Stimulated activated CD8-positive, alpha-beta memory T cell treated with anti-CD3 and anti-CD28 coated beads, Interleukin-2, amount 100 ng/mL, for 48 hours (primary cell): ENCODE data around the gene NFKB1.

Source experiments
- DNase-seq, 2 donors: peaks; one replicate each; pipeline ENCODE4 v3.0.0-alpha.2; 2020; ENCODE audit warnings: low read depth in 2 of 2

NFKB1 gene

DNA sequence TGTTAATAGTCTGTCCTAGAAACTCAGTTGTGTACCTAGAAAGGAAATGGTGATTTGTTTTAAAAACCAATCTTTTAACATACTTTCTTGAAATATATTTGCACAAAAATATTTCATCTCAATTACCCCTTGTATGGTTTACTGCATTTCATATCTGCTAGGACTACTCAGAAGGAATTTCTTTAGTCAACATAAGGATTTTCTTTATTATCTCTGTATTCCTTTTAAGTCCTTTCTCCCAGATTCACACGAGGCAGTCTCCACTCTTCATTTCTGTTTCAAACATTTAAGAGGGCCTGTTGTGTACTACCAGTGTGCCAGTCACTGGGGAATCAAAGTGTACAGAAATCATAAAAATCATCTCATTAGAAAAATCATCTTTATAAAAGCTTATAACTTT lies 28.8 kb downstream of the NFKB1 start:
- no peak for DNase-seq

DNA sequence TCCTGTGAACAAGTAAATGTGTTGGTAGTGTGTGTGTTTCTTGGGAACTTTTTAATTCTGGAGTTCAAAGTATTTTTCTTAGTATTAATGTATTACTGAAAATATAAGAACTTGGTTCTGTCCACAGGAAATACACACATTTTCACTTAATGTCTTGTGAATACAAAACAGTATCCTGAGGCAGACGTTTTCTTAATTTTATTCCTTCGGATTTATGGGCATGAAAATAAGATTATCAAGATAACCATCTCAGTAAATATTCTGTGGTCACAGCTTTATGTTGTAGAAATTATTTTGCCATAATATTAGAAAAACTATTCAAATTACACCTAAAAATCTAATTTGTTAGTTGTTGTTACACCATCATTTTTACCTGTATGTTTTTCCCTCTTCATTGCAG lies 29.8 kb downstream of the NFKB1 start:
- no peak for DNase-seq

DNA sequence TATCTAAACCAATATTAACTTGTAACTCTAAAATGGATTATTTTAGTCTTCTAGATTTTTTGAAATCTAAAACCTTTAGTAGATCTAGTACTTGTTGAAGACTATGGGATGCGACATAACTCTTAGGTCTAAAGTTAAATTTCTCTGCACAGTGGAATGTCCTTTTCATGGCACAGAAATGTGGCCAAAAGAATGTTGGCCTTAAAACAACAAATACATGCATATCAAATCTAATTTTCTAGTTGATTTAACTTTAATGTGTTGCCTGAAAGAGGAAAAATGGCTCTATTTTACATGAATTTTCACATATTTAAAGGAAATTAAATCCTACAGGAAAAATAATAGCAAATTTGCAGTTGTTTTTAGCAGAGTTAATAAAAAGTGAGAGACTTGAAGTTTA lies 30.3 kb downstream of the NFKB1 start:
- no peak for DNase-seq

DNA sequence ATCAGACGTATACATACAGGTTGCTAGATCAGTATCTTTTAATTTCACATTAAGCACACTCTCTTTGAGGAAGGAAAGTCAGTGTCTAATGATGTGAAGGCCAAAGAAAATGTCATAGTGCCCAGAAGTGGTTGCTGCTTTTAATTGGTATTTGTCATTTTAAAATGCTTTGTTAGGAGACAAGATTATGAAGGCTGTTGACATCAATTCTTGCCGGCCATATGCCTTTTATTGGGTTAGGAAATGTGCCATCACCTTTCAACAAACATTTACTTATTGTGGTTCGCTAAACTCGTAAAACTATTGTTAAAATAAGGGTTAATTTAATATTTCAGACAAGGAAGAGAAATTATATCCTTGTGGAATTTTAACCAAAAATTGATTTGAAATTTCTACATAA lies 32.2 kb downstream of the NFKB1 start:
- no peak for DNase-seq

DNA sequence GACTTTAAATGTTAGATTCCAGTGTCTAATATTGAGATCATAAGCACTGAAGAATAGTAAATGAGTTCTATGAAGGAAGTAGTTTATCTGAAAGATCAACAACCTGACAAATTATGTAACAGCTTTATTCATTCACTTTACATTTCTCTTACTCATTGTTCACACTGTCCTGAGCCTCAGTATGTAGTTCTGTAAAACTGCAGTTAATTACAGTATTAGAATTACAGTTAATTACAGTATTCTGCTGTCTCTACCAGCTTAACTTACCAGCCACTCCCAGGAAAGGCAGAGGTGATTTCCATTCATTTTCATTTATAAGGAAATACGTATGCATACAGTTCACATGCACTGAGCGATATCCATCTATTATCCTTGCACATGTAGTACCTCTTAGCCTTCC lies 32.7 kb downstream of the NFKB1 start:
- no peak for DNase-seq

DNA sequence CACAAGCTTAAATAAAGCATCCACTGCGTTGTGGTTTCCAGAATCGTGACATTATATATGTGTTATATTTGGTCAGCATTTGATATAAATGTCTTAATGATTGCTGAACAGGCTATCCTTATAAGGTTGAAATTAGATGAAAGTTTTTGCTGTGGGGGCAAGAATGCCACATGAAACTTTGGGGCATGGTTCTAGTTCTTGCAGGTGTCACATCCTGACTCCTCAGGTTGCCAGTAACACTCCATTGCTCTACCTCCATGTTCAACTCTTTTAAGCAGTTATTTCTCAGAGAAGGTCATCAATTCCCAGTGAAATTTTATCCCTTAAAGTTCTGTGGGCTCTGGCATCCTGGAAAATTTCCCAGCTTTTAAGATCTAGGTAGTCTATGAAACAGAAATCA lies 33.7 kb downstream of the NFKB1 start:
- DNase-seq, result no peak

DNA sequence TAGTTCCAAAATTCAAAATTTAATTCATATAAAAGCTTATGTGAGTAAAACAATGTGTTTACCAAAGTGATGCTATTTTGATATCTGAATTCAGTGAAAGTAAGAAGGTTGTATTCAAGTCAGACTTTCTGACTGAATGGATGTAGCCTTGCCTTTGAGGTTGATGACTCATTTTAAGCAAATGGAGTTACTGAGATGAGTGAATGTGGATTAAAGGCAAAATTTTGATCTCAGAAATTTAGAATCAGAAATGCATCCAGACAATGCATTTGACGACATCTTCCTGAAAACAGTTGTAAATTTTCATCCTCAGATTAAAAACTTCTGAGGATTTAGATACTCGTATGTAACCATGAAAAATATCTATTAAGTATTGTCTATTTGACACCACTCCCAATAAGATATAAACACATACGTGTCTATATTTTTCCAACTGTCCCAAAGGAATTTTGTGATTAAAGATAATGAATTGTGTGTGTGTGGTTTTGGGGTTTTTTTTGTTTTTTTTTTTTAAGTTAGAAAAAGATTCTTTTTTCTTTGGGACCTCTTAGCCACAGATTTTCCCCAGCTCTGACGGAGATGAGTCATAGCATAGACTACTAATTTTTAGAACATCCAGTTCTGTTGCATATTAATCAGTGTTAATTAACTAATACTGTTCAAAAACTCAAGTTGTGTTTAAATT lies 34.4 kb downstream of the NFKB1 start:
- no peak for DNase-seq

DNA sequence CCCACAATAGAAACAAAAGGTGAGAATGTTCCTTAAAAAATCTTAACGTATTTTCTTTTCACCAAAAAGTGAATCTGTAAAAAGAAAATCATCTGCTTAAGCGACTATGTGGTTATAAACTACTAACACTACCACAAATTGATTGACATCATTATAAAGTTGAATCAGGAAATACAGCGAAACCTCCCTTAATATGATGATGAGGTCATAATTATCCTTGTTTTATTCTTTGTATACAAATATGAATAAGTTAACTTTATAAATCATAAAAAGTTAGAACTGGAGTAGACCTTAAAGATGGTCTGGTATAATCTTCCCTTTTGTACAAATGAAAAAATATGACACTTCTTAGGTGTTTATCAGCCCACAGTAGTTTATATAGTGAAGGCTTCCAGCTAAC lies 35.6 kb downstream of the NFKB1 start:
- DNase-seq, result no peak

DNA sequence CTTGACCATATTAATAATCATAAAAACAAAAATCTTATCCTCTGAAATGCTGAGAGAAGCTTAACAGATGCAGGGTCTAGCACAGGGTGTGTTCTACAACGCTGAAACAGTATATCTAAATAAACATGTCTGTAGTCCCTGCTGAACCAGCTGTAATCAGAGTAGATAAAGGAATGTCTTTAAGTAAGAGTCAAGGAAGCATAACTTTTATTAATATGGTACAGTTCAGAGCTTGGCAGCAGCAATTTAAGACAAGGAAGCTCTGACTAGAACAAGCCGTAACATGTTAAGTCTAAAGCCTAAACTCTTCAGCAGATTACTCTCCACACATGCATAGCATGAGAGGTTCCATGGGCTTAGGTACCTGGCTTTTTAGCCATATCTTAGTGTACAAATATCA lies 36.1 kb downstream of the NFKB1 start:
- no peak for DNase-seq

DNA sequence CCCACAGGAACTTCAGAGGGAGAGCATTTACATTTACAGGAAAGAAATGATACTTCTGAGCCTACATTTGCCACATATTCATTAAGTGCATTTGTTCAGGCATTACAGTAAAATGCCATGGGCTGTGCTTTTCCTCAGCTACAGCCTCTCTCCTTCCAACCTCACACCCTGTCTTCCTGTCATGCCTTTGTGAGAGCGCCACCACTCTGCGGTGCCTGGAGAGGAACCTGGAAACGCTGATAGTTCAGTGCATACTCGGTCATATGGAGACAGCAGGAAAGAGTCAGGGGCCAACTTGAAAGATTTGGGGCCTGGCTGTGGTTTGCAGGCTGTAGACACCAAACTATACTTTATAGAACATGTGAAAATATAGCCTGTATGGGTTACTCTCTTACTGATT lies 40.5 kb downstream of the NFKB1 start:
- DNase-seq, result no peak

DNA sequence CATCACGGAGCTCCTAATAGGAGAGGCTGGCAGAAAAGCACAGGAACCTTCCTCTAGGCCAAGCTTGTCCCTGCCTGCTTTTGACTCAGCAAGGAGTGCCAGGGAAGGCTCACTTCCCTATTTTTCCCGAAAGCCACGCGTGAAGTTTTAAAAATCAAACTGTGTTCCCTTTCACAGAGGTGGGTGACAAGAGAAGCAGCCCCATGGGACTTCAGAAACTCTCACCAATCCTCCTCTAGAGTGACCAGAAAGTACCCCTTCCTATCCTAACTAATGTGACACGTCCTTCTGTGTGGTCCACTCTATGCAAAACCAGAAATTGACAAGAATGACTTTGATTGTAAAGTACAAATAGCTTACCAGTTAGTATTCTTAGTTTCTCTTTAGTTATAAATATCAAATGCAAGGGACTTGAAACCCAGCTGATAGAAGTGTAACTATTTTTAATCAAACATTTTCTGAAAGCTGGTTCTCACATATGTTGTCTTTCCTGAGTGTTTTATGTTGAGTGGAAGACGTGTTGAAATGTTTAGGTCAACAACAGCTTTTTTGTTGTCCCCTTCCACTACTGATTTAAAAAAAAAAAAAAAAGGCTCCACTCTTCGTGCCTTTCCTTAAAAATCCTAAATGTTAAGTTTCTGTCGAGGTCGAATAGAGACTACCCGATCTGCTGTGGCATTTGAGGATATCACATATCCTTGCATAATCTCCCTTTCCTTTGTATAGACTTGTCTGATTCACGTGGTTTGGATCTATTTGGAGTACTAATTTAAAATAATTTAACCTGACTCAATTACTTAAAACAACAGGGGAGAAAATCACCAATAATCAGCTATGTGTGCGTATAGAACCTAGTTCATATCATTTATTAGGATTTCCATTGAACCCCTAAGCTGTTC lies 42.1 kb downstream of the NFKB1 start:
- DNase-seq, result no peak

DNA sequence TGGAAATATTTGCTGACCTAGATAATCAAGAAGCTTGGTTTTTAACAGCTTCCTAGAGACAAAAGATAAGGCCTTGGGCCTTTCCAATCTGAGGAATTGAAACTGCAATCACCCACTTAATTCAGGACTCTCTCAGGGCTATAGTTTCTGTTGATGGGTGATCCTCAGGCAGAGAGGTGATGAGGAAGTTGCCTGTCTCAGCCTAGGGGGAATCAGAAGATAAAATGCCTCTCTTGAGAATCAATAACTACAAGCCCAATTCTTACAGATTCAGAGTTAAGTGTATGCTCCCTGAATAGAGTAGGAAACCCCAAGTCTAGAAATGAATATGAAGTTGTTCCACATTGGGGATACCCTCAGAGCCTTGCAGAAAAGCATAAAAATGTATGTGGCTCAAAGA lies 45.5 kb downstream of the NFKB1 start:
- no peak for DNase-seq

DNA sequence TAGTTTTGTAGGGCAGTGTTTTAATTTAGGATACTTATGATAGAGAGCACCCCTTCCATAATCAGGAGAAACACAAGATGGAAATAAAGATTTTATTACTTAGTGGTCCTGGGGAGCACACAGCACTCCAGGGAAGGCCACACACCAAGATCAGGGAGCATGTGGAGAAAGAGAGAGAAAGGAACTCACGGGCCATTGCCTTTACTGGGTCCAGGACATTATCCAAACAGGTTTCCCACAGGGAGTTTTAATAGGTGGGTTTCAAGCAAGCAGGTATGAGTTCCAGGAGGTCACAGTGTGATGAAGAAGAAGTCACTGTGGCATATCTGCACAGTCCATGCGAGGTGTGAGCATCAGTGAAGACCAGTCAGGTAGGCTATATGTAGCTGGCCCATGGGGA lies 46.8 kb downstream of the NFKB1 start:
- DNase-seq, result no peak

DNA sequence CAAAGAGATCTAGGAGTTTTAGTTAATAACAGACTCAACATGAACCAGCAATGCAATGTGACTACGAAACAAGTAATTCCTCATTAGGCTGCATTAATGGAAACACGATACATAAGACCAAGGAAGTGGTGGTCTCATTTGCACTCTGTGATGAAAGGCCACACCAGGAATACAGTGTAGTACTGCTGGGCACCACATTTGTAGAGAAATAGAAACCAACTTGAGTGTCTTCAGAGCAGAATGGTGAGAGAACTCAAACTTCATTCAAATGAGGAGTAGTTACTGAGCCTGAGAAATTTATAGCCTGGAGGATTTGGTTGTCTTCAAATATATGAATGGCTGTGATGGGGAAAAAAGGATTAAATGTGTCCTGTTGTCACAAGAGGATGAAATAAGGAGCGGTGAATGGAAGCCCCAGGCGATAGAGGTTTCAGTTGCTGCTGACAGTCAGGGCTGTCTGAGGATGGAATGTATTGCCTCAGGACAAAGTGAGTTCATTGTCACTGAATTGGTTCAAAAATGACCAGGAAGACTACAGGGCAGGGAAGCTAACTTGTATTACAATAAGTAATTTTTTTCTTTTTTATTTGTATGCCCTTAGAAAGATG lies 50.9 kb downstream of the NFKB1 start:
- DNase-seq, result no peak

DNA sequence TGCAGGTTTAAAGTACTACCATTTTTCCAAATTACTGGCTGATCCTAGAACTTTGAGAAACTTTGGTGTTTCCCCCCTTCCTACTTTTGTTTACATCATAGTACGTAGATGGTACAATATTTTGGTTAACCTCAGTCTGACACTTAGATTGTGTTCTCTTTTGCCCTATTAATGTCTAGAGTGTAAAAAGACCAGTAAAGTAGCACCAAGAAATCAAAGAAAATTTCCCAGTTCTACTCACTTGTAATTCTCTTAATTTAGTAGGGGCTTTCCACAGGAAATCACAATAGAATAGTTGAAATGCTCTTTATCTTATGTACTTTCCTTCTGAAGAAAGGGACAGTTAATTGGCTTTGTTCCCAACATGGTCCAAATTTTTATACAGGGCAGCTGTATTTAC lies 51.6 kb downstream of the NFKB1 start:
- DNase-seq, result no peak

DNA sequence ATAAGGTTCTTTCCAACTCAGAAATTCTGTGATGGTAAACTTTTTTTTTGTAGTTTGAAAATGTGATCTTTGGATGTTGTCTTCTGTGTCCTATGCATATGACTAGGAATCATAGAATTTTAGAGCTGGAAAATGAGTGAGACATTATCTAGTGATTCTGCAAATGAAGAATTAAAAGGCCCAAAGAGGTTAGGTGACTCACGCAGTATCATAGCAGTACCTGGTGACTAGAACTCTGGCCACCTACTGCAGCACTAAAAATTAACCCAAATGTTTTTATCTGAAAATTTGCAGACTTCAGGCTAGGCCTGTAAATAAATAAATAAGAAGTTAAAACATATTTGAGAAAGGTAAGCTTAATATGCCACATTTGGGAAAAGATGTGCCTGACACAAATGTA lies 52.8 kb downstream of the NFKB1 start:
- DNase-seq, result no peak

DNA sequence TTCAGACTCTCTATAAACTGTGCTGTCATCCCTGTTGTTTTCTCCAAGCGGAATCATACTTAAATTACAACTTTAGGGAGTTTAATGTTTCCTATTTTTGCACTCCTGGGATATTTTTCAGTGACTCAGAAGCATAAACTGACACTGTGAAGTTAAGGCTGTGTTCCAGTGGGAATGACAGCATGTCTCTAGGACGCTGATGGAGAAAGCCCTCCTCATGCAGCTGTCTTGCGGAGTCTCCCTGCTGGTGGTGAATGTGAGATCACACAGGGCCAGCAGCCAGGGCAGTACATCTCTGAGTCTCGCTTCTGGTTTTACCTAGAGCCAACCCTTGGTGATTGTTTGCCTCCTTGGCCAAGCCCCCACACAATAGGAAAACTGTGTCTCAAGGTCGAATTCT lies 53.3 kb downstream of the NFKB1 start:
- DNase-seq, result no peak

DNA sequence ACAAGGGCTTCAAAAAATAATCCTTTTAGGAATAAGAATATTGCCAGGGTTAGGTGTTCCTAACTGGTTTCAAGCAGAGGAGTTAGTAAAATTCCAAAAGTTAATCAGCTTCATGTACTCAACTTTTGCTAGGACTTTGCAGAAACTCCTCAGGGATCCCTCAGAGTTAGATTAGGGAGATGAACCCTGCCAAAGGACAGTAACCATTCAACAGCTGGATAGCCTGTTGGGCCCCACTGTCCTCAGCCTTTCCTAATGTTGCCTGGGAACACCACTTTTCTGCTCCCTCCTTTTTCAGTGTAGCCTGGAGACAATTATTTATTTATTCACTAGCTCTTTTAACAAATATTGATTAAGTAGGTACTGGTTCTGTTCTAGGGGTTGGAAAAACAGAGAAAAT lies 53.8 kb downstream of the NFKB1 start:
- DNase-seq, result no peak

DNA sequence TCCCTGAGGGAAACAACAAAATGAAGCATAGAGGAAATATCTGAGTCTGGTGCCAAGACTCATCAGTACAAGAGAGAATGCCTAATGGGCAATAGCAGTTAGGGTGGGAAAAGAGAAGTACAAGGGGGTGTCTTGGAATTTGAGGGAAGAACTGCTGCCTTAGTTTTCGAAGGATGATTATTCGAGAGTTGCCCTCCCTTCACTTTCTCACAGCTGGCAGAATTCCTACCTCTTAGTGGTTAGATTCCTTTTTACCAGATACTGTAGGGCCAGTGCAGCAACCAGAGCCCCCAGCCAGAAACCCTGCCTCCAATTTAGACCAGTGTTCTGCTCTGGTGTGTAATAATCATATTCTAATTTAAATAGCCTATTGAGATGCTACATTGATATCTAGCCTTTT lies 56.5 kb downstream of the NFKB1 start:
- DNase-seq, result no peak

DNA sequence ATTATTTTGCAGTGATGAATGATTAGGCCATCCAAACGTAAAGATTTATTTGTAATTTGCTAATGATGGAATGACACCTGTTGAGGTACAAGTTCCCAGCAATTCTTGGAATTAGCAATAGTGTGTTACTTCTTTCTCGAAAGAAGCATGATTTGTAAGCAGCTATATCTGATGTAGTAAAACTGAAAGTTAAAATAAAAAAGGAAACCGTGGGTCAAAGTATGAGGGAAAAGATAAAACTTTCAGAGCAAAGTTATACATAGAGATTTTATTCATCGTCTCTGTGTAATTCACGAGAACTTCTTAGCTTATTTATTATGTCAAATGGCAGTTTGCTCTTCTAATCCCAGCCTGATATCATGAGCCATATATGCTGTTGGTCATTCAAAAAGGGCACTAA lies 59.0 kb downstream of the NFKB1 start:
- DNase-seq, result no peak

DNA sequence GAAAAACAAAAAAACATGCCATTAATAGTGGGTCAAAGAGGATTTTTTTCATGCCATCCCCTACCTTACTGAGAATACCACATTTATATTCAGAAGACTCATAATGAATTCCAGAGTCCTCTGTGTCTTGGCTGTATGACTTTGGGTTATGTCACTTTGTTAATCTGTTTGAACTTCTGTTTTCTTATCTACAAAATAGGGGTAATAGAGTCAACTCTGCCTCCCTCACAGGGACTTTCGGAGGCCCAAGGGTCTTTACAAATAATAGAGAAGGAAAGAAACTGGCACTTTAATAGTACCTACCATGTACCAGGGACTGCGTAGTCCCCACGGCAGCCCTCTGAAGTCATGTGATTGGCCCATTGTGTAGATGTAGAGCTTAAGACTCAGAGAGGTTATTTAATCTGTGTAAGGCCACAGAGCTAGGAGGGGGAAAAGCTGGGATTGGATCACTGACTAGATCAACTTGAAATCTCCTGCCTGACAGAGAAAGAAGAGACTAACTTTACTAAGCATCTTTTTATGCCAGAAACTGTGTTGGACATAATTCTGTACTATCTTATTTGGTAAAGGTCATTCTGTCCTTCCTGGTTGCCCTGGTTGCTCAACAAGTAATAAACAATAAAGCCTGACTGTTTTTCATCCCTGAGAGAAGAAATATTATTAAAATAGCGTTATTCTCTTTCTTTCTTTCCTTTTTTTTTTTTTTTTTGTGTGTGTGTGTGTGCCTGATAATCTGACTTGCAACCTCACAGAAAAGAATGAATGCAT lies 59.6 kb downstream of the NFKB1 start:
- no peak for DNase-seq

DNA sequence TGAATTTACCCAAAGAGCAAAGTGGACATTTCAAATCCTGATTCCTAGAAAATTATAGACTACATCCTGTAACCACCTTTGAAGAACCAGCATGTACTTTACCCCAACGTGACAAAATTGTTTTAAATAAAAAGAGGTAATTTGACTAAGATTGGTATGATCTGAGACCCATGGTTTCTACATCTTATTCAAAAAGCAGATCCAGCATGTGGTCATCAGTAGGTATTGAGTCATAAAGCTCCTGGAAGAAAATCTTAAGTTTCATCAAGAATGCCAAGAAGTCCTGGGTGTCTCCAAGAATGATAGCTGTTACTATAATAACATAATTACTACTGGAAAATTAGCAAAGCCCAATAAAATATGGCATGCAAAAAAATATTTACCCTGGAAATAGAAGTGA lies 61.8 kb downstream of the NFKB1 start:
- no peak for DNase-seq
